Measurements from ENCODE around the gene PRMT3. TPM values are rescaled to one million over a fixed set of nuclear protein-coding genes. Genes with fewer than 3 reads are reported as not detected.
A peak's percentile ranks its signal among the peaks of the same experiment; 100 is the strongest.

PRMT3 gene
- total RNA-seq, 1 experiment from 2014 or later, result 22.6 TPM

DNA sequence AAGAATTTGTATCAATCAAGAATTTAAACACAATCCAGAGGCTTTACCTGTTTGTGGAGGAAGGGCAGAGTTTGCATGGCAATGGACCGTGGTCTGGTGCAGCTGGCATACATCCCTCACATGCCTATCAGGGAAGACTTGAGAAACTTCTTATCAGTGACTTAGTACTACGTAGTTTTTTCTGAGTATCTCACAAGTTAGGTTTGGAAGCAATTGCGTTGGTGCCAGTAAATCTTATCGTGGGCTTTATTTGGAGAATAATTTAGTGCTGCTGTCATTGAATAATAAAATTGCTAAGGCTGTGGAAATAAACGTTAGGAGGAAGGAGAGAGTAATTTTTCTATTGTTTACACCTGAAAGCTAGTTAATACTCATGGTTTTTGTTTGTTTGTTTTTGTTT lies 72.3 kb downstream of the PRMT3 start:
- H4K8ac ChIP-seq (replicated peaks; ENCODE audit: insufficient read length, low read depth, low read length), result no peak overlapping the region

More for the DNA sequence above, 72.3 kb downstream of the PRMT3 start:
- H4K5ac ChIP-seq (ENCODE audit: insufficient read length, low read depth, low read length), result no peak overlapping the region
- no peak overlapping the region for H2AFZ ChIP-seq (ENCODE audit: low read length)
- H3K56ac ChIP-seq (ENCODE audit: insufficient read length, low read depth, low read length), result no peak overlapping the region
- Mint-ChIP-seq H3K36me3 (ENCODE audit: insufficient read depth in 1 of 3, low read depth in 3 of 3) (peaks cover 2 to 5% (median 5%) of the 10 kb centered on the region in 3 experiments; a peak in 4 of 7 replicates), H3K27me3 (ENCODE audit: low read depth) (no peaks in the 10 kb centered on the region), H3K4me1 (peaks cover 2 to 3% of the 10 kb centered on the region in 2 experiments; a peak in 1 of 4 replicates), H3K27ac (0 out of 7 replicates have a peak overlapping the region, but pooled peaks of 1 of the 3 experiments have one; percentile 2), H3K9me3 (no peaks in the 10 kb centered on the region), H3K4me3 (no peak overlapping the region)
- no peaks in the 10 kb centered on the region for H3K9me3 ChIP-seq (ENCODE audit: control insufficient read depth, low read depth, low read length)
- H2BK20ac ChIP-seq (ENCODE audit: low read depth, low read length, poor library complexity, severe bottlenecking), result no peak overlapping the region
- no peak overlapping the region for H3K4me2 ChIP-seq (ENCODE audit: insufficient read depth, insufficient read length, low read length)
- no CpG with 5 or more reads among the region's 5 CpGs for WGBS (ENCODE audit: extremely low coverage, insufficient read length, low lambda C conversion rate)
- H2BK15ac ChIP-seq (ENCODE audit: low read depth, low read length), result no peak overlapping the region
- no peak overlapping the region for H4K91ac ChIP-seq (ENCODE audit: insufficient read length, low read depth, low read length)
- no peak overlapping the region for H2AK5ac ChIP-seq (ENCODE audit: insufficient read length, low read length)
- H4K20me1 ChIP-seq (ENCODE audit: control insufficient read depth, insufficient read depth, insufficient read length), result no peaks in the 10 kb centered on the region
- TF ChIP-seq, protein P1, sequence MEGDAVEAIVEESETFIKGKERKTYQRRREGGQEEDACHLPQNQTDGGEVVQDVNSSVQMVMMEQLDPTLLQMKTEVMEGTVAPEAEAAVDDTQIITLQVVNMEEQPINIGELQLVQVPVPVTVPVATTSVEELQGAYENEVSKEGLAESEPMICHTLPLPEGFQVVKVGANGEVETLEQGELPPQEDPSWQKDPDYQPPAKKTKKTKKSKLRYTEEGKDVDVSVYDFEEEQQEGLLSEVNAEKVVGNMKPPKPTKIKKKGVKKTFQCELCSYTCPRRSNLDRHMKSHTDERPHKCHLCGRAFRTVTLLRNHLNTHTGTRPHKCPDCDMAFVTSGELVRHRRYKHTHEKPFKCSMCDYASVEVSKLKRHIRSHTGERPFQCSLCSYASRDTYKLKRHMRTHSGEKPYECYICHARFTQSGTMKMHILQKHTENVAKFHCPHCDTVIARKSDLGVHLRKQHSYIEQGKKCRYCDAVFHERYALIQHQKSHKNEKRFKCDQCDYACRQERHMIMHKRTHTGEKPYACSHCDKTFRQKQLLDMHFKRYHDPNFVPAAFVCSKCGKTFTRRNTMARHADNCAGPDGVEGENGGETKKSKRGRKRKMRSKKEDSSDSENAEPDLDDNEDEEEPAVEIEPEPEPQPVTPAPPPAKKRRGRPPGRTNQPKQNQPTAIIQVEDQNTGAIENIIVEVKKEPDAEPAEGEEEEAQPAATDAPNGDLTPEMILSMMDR (conservative IDR thresholded peaks at IDR 0.05), result no peak
- no peaks in the 10 kb centered on the region for H3K27me3 ChIP-seq (ENCODE audit: insufficient read depth, low read length)
- no peak overlapping the region for H2BK120ac ChIP-seq (ENCODE audit: low read depth, low read length, poor library complexity, severe bottlenecking)
- no peak overlapping the region for H3K4ac ChIP-seq (ENCODE audit: low read depth, low read length)
- no peaks in the 10 kb centered on the region for H3K23me2 ChIP-seq (ENCODE audit: insufficient read length, low read depth, low read length, poor library complexity, severe bottlenecking)
- no peak overlapping the region for H2BK12ac ChIP-seq (ENCODE audit: insufficient read length, low read depth, low read length)
- H3K14ac ChIP-seq (ENCODE audit: insufficient read depth, low read length), result no peak overlapping the region
- no peak overlapping the region for H3K27ac ChIP-seq (ENCODE audit: insufficient read length, low read depth, low read length)
- no peaks in the 10 kb centered on the region for H3K79me2 ChIP-seq (ENCODE audit: insufficient read depth, low read length)
- no peak overlapping the region for H3T11ph ChIP-seq (ENCODE audit: low read length)
- no peak overlapping the region for H3K9ac ChIP-seq (ENCODE audit: extremely low read depth, insufficient read length, low read length)
- H2BK5ac ChIP-seq (ENCODE audit: insufficient read length, low read length), result no peak overlapping the region
- H3K4me1 ChIP-seq (ENCODE audit: insufficient read depth, low read length), result no peaks in the 10 kb centered on the region
- DNase-seq, result no peak
- no peak overlapping the region for H3K23ac ChIP-seq (ENCODE audit: insufficient read length, low read depth, low read length)
- H3K18ac ChIP-seq (ENCODE audit: insufficient read length, low read depth, low read length), result no peak overlapping the region
- H3K79me1 ChIP-seq (ENCODE audit: insufficient read depth, low read depth, low read length, poor library complexity, severe bottlenecking), result no peaks in the 10 kb centered on the region
